ENCODE measurements around the gene LTB. TPM values are rescaled to one million over a fixed set of nuclear protein-coding genes. Genes with fewer than 3 reads are reported as not detected.

The LTB gene
- polyA plus RNA-seq, 3 donors, result 12.6 to 25.5 (median 21.6) TPM

DNA sequence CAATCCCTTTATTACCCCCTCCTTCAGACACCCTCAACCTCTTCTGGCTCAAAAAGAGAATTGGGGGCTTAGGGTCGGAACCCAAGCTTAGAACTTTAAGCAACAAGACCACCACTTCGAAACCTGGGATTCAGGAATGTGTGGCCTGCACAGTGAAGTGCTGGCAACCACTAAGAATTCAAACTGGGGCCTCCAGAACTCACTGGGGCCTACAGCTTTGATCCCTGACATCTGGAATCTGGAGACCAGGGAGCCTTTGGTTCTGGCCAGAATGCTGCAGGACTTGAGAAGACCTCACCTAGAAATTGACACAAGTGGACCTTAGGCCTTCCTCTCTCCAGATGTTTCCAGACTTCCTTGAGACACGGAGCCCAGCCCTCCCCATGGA lies 4.7 kb downstream of the LTB start:
- peaks cover 81% of the 10 kb centered on the region for H3K4me1 Mint-ChIP-seq
- H3K9me3 Mint-ChIP-seq, result peaks cover 0 to 3% (median 0%) of the 10 kb centered on the region in 7 donors
- Histone ChIP-seq H3K4me1 (ENCODE audit: control insufficient read depth in 1 of 2, insufficient read depth in 2 of 2, low read length in 2 of 2) (peaks cover 63 to 80% of the 10 kb centered on the region in 2 donors), H3K27me3 (ENCODE audit: control insufficient read depth in 2 of 2, insufficient read depth in 2 of 2, low read length in 2 of 2) (no peaks in the 10 kb centered on the region), H3K79me2 (ENCODE audit: insufficient read depth, low read length) (peaks cover 54% of the 10 kb centered on the region), H3K9me3 (replicated peaks in 1 of 2; ENCODE audit: control insufficient read depth in 1 of 2, insufficient read depth in 1 of 2, low read length in 2 of 2) (no peaks in the 10 kb centered on the region), H3K36me3 (replicated peaks in 1 of 2; ENCODE audit: control insufficient read depth in 1 of 2, insufficient read depth in 2 of 2, low read length in 2 of 2) (peaks cover 18 to 25% of the 10 kb centered on the region in 2 donors), H4K20me1 (ENCODE audit: insufficient read depth, low read length) (peaks cover 39% of the 10 kb centered on the region), H2AFZ (ENCODE audit: insufficient read depth, low read depth, low read length, poor library complexity, severe bottlenecking) (no peak overlapping the region), H3K4me2 (replicated peaks; ENCODE audit: extremely low read depth, low read length, poor library complexity, severe bottlenecking) (peak overlapping the region; percentile 98), H3K27ac (ENCODE audit: low read depth in 1 of 2, low read length in 2 of 2) (no peak overlapping the region), H3K9ac (ENCODE audit: insufficient read depth, low read length, poor library complexity, severe bottlenecking) (no peak overlapping the region), H3K4me3 (replicated peaks in 1 of 3; ENCODE audit: low read depth in 2 of 3, low read length in 3 of 3) (peak overlapping the region in 2 of 3 experiments; percentile 71 to 97)
- 100% methylated on average over 1 of the region's 3 CpGs for WGBS (ENCODE audit: insufficient coverage)
- intact Hi-C loops (cut with micrococcal nuclease), result no loop called here
- TF ChIP-seq, protein P1, sequence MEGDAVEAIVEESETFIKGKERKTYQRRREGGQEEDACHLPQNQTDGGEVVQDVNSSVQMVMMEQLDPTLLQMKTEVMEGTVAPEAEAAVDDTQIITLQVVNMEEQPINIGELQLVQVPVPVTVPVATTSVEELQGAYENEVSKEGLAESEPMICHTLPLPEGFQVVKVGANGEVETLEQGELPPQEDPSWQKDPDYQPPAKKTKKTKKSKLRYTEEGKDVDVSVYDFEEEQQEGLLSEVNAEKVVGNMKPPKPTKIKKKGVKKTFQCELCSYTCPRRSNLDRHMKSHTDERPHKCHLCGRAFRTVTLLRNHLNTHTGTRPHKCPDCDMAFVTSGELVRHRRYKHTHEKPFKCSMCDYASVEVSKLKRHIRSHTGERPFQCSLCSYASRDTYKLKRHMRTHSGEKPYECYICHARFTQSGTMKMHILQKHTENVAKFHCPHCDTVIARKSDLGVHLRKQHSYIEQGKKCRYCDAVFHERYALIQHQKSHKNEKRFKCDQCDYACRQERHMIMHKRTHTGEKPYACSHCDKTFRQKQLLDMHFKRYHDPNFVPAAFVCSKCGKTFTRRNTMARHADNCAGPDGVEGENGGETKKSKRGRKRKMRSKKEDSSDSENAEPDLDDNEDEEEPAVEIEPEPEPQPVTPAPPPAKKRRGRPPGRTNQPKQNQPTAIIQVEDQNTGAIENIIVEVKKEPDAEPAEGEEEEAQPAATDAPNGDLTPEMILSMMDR (IDR thresholded peaks at IDR 0.05), result no peak
- H3K4me3 Mint-ChIP-seq, result peak overlapping the region; percentile 39 to 94
- no peak for DNase-seq
- H3K27me3 Mint-ChIP-seq (ENCODE audit: low read depth in 3 of 3), result peaks cover under 1 to 5% (median 2%) of the 10 kb centered on the region in 3 donors
- peak overlapping the region in 2 of 7 donors; percentile 27 to 98 for H3K27ac Mint-ChIP-seq
- peaks cover 31 to 32% of the 10 kb centered on the region in 2 donors for H3K36me3 Mint-ChIP-seq

DNA sequence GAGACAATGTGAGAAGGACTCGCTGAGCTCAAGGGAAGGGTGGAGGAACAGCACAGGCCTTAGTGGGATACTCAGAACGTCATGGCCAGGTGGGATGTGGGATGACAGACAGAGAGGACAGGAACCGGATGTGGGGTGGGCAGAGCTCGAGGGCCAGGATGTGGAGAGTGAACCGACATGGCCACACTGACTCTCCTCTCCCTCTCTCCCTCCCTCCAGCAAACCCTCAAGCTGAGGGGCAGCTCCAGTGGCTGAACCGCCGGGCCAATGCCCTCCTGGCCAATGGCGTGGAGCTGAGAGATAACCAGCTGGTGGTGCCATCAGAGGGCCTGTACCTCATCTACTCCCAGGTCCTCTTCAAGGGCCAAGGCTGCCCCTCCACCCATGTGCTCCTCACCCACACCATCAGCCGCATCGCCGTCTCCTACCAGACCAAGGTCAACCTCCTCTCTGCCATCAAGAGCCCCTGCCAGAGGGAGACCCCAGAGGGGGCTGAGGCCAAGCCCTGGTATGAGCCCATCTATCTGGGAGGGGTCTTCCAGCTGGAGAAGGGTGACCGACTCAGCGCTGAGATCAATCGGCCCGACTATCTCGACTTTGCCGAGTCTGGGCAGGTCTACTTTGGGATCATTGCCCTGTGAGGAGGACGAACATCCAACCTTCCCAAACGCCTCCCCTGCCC lies 5.2 kb downstream of the LTB start:
- Histone ChIP-seq H3K27ac (ENCODE audit: low read depth in 1 of 2, low read length in 2 of 2) (peak overlapping the region in 1 of 2 donors; percentile 88), H3K4me2 (replicated peaks; ENCODE audit: extremely low read depth, low read length, poor library complexity, severe bottlenecking) (peak overlapping the region; percentile 98), H4K20me1 (ENCODE audit: insufficient read depth, low read length) (peaks cover 39% of the 10 kb centered on the region), H3K79me2 (ENCODE audit: insufficient read depth, low read length) (peaks cover 49% of the 10 kb centered on the region), H3K27me3 (ENCODE audit: control insufficient read depth in 2 of 2, insufficient read depth in 2 of 2, low read length in 2 of 2) (no peaks in the 10 kb centered on the region), H3K9me3 (replicated peaks in 1 of 2; ENCODE audit: control insufficient read depth in 1 of 2, insufficient read depth in 1 of 2, low read length in 2 of 2) (no peaks in the 10 kb centered on the region), H3K36me3 (replicated peaks in 1 of 2; ENCODE audit: control insufficient read depth in 1 of 2, insufficient read depth in 2 of 2, low read length in 2 of 2) (peaks cover 18 to 25% of the 10 kb centered on the region in 2 donors), H3K9ac (ENCODE audit: insufficient read depth, low read length, poor library complexity, severe bottlenecking) (peak overlapping the region; percentile 75), H2AFZ (ENCODE audit: insufficient read depth, low read depth, low read length, poor library complexity, severe bottlenecking) (no peak overlapping the region), H3K4me3 (replicated peaks in 1 of 3; ENCODE audit: low read depth in 2 of 3, low read length in 3 of 3) (peak overlapping the region; percentile 71 to 97 (median 90)), H3K4me1 (ENCODE audit: control insufficient read depth in 1 of 2, insufficient read depth in 2 of 2, low read length in 2 of 2) (peaks cover 58 to 75% of the 10 kb centered on the region in 2 donors)
- Mint-ChIP-seq H3K27ac (peak overlapping the region in 4 of 7 donors; percentile 9 to 98 (median 56)), H3K4me1 (peaks cover 80% of the 10 kb centered on the region), H3K9me3 (peaks cover 0 to 3% (median 0%) of the 10 kb centered on the region in 7 donors), H3K36me3 (peaks cover 31 to 32% of the 10 kb centered on the region in 2 donors), H3K4me3 (peak overlapping the region; percentile 94 to 99), H3K27me3 (ENCODE audit: low read depth in 3 of 3) (peaks cover 1 to 7% (median 4%) of the 10 kb centered on the region in 3 donors)
- TF ChIP-seq, protein P1 (IDR thresholded peaks at IDR 0.05), result no peak
- no peak for DNase-seq
- 98% methylated on average over 15 of the region's 19 CpGs for WGBS (ENCODE audit: insufficient coverage)
- intact Hi-C loops (cut with micrococcal nuclease), result no loop called here

Measured in CD14-positive monocyte (primary cell).